ENCODE results near the gene FHL3. TPM values are rescaled to one million over a fixed set of nuclear protein-coding genes. Genes with fewer than 3 reads are reported as not detected.
A peak's percentile ranks its signal among the peaks of the same experiment; 100 is the strongest.
"Not testable (repeated sequence)": the region's sequence is repeated elsewhere in the genome, so short reads cannot be mapped to it uniquely, and the experiment has no call there.

Gene FHL3
- total RNA-seq, 1 donor from 2014 or later = 13.3 TPM

GRCh38 chr1:38038861-38039260 is 33.5 kb upstream of the FHL3 start:
- intact Hi-C loops (cut with micrococcal nuclease) = loop anchor here (10.0 kb wide), 1 partner anchor 796 kb away; no protein-coding TSS in a partner anchor
- DNase-seq (no peak), ATAC-seq (no peak)

DNA sequence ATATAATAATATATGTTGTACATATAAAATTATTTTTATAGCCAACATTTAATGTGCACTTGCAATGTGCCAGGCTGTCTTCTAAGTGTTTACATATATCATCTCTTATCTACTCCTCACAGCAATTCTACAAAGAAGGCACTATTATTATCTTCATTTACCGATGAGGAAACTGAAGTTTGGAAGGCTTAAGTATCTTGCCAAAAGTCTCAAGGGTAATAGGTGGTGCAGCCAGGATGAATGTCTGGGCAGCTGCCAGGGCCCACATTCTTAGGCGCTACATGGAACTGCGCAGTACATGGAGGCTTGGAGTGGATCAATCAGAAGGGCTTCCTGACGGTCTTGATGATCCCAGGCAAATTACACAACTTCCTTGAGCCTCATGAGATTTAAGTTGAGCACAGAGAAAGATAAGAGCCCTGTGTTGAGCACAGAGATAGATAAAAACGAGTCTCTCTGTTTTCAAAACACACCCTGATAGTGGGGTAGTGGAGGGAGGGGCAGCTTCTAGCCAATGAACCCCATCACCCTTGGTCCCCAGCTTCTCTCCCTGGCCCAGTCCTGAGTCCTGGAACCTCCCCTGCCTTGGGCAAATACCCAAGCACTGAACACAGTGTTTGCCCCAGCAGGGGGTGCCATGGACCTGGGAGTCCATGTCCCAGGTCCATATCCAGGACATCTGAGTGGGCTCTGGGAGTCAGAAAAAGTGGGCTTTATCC is 32.1 kb upstream of the FHL3 start:
- DNase-seq (no peak), ATAC-seq (no peak)
- intact Hi-C loops (cut with micrococcal nuclease) = loop anchor here (10.0 kb wide), 1 partner anchor 797 kb away; no protein-coding TSS in a partner anchor

GRCh38 chr1:38034871-38035270 is 29.6 kb upstream of the FHL3 start:
- ATAC-seq (no peak), DNase-seq (no peak)
- intact Hi-C loops (cut with micrococcal nuclease) = loop anchor here (10.0 kb wide), 1 partner anchor 800 kb away; no protein-coding TSS in a partner anchor

GRCh38 chr1:38032992-38033391 is 27.7 kb upstream of the FHL3 start:
- not testable (repeated sequence) for ATAC-seq

GRCh38 chr1:38031513-38031866 is 26.2 kb upstream of the FHL3 start:
- DNase-seq = no peak
- intact Hi-C loops (cut with micrococcal nuclease) = loop anchor here (10.0 kb wide), 1 partner anchor 803 kb away; no protein-coding TSS in a partner anchor
- ATAC-seq = no peak

More at GRCh38 chr1:38032992-38033391, 27.7 kb upstream of the FHL3 start:
- intact Hi-C loops (cut with micrococcal nuclease) = loop anchor here (10.0 kb wide), 1 partner anchor 802 kb away; no protein-coding TSS in a partner anchor
- not testable (repeated sequence) for DNase-seq

DNA sequence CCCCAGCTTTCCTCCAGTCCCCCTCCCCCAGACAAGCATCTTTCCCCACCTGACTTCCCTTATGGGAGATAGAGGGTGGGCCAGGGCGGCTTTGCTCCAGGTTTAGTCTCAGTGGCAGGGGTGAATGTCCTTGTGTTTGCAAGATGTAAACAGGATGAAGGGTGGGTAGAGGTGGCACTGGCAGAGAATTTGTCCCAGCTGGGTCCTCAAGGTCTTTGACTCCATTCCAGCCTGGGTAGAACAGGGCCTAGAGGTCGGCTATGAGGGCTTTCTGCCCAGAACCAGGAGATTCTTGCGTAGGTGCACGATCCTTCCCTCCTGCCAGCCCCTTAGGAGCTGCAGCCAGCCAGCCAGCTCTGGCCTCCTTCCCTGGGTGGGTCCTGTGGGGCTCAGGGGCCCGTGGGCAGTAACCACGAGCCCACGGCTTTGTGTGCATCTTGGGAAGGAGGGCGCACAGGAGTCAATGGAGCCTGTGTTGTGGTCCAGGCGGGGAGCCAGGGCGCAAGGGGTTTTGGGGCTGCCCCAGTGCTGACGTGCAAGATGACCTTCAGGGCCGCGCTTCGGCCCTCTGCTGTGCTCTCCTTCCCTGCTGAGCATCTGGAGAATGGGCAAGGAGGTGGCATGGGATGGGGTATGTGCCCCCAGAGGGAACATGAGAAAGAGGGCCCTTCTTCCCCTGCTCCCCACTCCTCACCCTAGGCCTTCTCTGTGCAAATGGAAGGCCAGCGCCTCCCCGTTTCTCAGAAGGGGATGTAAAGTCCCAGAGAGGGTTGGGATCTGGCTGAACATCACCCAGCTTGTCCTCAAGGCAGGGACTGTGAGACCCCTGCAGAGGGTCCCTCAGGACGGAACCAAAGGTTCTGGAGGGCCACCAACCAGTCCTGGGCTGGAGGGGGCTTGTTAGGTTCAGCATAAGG is 25.5 kb upstream of the FHL3 start:
- ATAC-seq (peak; percentile 22), DNase-seq (no peak)
- intact Hi-C loops (cut with micrococcal nuclease) = loop anchor here (10.0 kb wide), 1 partner anchor 804 kb away; no protein-coding TSS in a partner anchor

GRCh38 chr1:38029685-38030511 is 24.6 kb upstream of the FHL3 start:
- intact Hi-C loops (cut with micrococcal nuclease) = loop anchor here (10.0 kb wide), 1 partner anchor 805 kb away; no protein-coding TSS in a partner anchor
- DNase-seq = peak; percentile 58

DNA sequence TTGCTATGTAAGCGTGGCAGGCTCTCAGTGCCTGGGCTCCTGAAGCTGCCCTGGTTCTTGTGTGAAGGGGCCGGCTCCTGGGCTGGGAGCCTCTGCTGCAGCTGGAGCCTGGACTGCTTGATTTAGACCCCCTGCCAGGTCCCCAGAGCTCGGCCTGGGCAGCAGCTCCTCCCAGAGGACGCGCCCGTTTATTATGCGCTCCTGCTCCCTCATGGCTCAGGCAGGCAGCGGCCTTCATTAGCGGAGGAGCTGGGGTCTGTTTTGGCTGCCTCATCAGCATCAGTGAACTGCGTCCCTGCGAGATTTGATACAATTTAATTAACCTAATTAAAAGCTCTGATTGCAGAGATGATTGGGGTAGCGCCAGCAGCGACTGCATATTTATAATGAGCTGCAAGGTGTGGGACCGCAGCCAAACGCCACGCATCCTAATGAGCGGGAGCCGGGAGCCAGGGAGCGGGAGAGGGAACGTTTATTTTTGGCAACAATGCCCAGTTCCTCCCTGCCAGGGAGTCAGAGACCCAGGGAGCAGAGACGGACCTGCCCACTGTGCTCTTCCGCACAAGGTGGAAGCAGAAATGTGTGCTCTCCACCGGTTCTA is 23.9 kb upstream of the FHL3 start:
- ATAC-seq (peak; percentile 70), DNase-seq (peak; percentile 59)
- intact Hi-C loops (cut with micrococcal nuclease) = no loop called here

More at GRCh38 chr1:38029685-38030511, 24.6 kb upstream of the FHL3 start:
- peak; percentile 73 for ATAC-seq

GRCh38 chr1:38028671-38029070 is 23.4 kb upstream of the FHL3 start:
- intact Hi-C loops (cut with micrococcal nuclease) = no loop called here
- ATAC-seq (no peak), DNase-seq (no peak)

DNA sequence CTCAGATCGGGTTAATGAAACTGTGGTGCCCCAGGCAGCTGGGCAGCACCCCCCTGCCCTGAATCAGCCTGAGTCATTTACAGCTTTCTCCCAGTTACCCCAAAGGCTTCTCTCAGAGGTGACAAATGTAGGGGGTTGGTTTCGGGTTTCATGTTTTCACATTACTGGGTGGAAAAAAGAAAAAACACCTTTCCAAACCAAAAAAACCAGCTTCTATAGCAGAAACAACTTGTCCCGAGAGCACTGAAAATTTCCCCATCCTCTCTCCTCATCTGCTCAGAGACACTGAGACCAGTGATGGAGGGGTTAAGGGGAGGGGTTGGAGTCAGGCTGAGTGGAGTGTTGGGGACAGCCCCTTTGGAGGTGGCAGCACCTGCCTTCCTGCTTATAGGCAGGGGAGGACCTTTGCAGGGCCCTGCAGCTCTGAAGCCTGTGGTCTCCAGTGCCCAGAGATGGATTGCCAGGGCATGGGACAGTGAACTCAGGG is 22.8 kb upstream of the FHL3 start:
- intact Hi-C loops (cut with micrococcal nuclease) = no loop called here
- ATAC-seq = no peak
- DNase-seq = no peak

DNA sequence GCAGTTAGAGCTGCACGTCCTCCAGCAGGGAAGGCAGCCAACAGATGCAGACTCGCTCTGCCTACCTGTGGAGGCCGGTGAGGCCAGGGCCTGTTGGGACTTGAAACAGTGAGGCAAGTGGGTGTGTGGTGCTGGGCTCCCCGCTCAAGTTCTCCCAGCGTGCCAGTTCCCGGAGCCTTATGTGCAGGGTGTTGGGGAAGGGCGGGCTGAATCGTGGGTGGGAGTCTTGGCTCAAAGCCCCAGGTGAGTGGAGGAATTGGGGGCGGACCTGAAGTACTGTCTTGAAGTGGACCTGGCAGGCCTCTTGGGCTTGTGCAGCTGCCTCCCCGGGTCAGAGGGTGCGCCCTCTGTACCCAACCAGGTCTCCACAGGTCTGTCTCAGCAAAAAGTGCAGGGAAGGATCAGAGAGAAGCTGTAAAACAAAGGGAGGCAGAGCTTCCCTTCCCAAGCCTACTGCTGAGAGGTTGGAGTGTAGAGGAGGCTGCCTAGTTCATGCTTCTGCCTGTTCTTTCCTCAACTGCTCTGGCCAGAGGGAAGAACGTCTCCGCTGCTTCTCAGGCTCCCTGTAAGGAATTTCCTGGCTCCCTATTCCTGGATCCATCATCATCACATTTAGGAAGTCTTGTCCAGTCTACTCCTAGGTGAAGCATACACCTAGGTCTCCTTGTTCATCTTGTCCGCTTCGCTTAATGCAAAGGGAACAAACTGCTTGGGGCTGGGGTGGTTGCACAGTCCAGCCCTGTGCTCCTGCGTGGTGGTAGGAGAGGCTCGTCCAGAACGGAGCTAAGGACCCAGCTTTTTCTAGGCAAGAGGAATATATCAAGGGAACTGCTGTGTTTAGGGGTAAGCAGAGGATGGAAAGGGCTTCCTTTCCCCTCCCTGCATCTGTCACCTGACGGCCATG is 22.1 kb upstream of the FHL3 start:
- intact Hi-C loops (cut with micrococcal nuclease) = no loop called here
- DNase-seq = no peak
- no peak for ATAC-seq

- DNase-seq = peak; percentile 56
- ATAC-seq = no peak
- intact Hi-C loops (cut with micrococcal nuclease) = no loop called here
Observed at GRCh38 chr1:38026592-38027200, 21.4 kb upstream of the FHL3 start.

DNA sequence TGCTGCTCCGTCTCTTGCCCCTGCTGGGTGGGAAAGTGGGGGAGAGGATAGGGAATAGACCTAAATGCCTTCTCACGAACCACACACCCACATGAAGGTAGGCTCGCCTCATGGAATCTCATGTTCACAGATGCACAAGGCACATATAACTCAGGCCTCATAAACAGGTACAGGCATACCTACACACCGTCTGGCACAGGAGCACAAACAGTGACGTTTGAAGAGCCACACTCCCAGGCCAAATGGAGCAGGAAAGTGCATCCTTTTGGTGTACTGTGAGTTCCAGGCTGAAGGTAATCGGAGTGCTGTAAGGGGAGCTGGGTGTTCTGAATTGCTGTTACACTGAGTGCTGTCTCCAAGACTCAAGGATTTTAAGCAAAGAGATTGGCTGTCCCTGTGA is 20.4 kb upstream of the FHL3 start:
- ATAC-seq = no peak
- intact Hi-C loops (cut with micrococcal nuclease) = no loop called here
- DNase-seq = no peak

GRCh38 chr1:38025233-38025632 is 19.9 kb upstream of the FHL3 start:
- ATAC-seq (no peak), DNase-seq (no peak)
- intact Hi-C loops (cut with micrococcal nuclease) = no loop called here

- intact Hi-C loops (cut with micrococcal nuclease) = no loop called here
- ATAC-seq (no peak), DNase-seq (no peak)
Observed at GRCh38 chr1:38022810-38023209, 17.5 kb upstream of the FHL3 start.

DNA sequence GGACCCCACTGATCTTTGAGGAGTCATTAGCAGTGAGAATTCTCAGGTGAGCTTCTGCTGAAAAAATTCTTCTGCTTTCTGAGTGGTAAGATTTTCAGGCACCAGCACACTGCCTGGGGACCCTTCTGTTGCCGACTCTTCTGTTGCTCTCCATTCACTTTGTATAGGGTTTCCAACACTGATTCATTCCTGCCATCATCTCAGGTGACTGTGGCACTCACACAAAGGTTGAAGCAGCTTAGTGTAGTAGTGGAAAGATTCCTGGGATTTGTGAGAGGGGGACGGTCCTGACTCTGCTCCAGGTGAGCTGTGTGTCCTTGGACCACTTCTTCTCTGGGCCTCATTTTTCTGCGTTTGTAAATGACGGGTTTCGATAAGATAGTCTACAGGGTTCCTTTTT is 16.7 kb upstream of the FHL3 start:
- intact Hi-C loops (cut with micrococcal nuclease) = no loop called here
- ATAC-seq (no peak), DNase-seq (no peak)

- intact Hi-C loops (cut with micrococcal nuclease) = no loop called here
- ATAC-seq (no peak), DNase-seq (no peak)
Observed at GRCh38 chr1:38020396-38020795, 15.1 kb upstream of the FHL3 start.

All from left ventricle myocardium superior (tissue), 1 donor.